Smooth muscle cell (in vitro differentiated cells): ENCODE data around the gene NOM1. TPM values are rescaled to one million over a fixed set of nuclear protein-coding genes. Genes with fewer than 3 reads are reported as not detected.

Experiments used
- DNase-seq: peaks from one replicate; lab custom pipeline; 2025; ENCODE audit not compliant: unreplicated experiment; lab: John Stamatoyannopoulos, UW
- H2AFZ ChIP-seq: fragments of 200-600 bp; sonication (generic); 2 replicates; pipeline ENCODE4 v1.6.0; 2016; ENCODE audit warnings: antibody characterized with exemption, low read depth, mild to moderate bottlenecking
- H3F3A ChIP-seq: fragments of 200-600 bp; sonication (generic); 2 replicates; pipeline ENCODE4 v1.6.0; 2017; ENCODE audit warnings: antibody characterized with exemption, low read depth
- H3K27ac ChIP-seq: fragments of 200-600 bp; sonication (generic); 2 replicates; pipeline ENCODE4 v1.5.1; 2016; ENCODE audit warnings: low read depth, mild to moderate bottlenecking
- H3K27me3 ChIP-seq: fragments of 200-600 bp; sonication (generic); 2 replicates; pipeline ENCODE4 v1.6.1; 2016; ENCODE audit warnings: low read depth, mild to moderate bottlenecking
- H3K36me3 ChIP-seq: fragments of 200-600 bp; sonication (generic); 2 replicates; pipeline ENCODE4 v1.5.1; 2016; ENCODE audit warnings: low read depth
- H3K4me1 ChIP-seq: fragments of 200-600 bp; sonication (generic); 2 replicates; pipeline ENCODE4 v1.5.1; 2016; ENCODE audit warnings: low read depth
- H3K4me2 ChIP-seq: fragments of 200-600 bp; sonication (generic); 2 replicates; pipeline ENCODE4 v1.6.0; 2016; ENCODE audit warnings: mild to moderate bottlenecking
- H3K4me3 ChIP-seq: fragments of 200-600 bp; sonication (generic); 2 replicates; pipeline ENCODE4 v1.5.1; 2016; ENCODE audit warnings: mild to moderate bottlenecking
- H3K79me2 ChIP-seq: fragments of 200-600 bp; sonication (generic); 2 replicates; pipeline ENCODE4 v1.6.0; 2016; ENCODE audit warnings: low read depth, mild to moderate bottlenecking
- H3K9ac ChIP-seq: fragments of 200-600 bp; sonication (generic); 2 replicates; pipeline ENCODE4 v1.6.0; 2016; ENCODE audit warnings: low read depth
- H3K9me3 ChIP-seq: fragments of 200-600 bp; sonication (generic); replicated peaks from 2 replicates; pipeline ENCODE4 v1.5.1; 2016; ENCODE audit warnings: low read depth
- H4K20me1 ChIP-seq: fragments of 200-600 bp; sonication (generic); 2 replicates; pipeline ENCODE4 v1.6.0; 2016; ENCODE audit warnings: low read depth
- WGBS: methylation state at CpG from one replicate; pipeline ENCODE4 v1.1.7; 2016; ENCODE audit warnings: low lambda C conversion rate; 5-methylcytosine and 5-hydroxymethylcytosine counted together
- polyA plus RNA-seq: library from polyadenylated mRNA; unstranded; fragments of >200 nt; fragmentation: Nextera tagmentation; extraction: Ambion mirVana; gene quantifications from 2 replicates; pipeline ENCODE4 v1.2.1, GENCODE V29; 2016
- total RNA-seq: library from RNA; depleted of rRNA; stranded (reverse); fragments of >200 nt; gene quantifications from 2 replicates; pipeline ENCODE4 v1.2.3, GENCODE V29; 2014
- TF ChIP-seq, protein P1 (sequence below): fragments of 200-600 bp; sonication (generic); IDR thresholded peaks from 2 replicates; pipeline ENCODE4 v1.5.1; 2017; ENCODE audit warnings: borderline replicate concordance, mild to moderate bottlenecking, antibody characterized with exemption; ENCODE audit not compliant: insufficient read depth, poor library complexity, severe bottlenecking

The NOM1 gene
- total and polyA plus RNA-seq, 2 experiments from 2014 or later, result 9.7 to 11.4 TPM

- H3K4me1 ChIP-seq, result no peaks in the 10 kb centered on the region
- H4K20me1 ChIP-seq, result no peaks in the 10 kb centered on the region
- no peaks in the 10 kb centered on the region for H3K36me3 ChIP-seq
- H3F3A ChIP-seq, result no peaks in the 10 kb centered on the region
- no peak overlapping the region for H3K4me2 ChIP-seq
- H3K27me3 ChIP-seq, result peaks cover 2% of the 10 kb centered on the region
- H2AFZ ChIP-seq, result no peak overlapping the region
- no peak overlapping the region for H3K9ac ChIP-seq
- WGBS, result 77% methylated on average over 27 of the region's 27 CpGs
- DNase-seq, result no peak
- TF ChIP-seq, protein P1, sequence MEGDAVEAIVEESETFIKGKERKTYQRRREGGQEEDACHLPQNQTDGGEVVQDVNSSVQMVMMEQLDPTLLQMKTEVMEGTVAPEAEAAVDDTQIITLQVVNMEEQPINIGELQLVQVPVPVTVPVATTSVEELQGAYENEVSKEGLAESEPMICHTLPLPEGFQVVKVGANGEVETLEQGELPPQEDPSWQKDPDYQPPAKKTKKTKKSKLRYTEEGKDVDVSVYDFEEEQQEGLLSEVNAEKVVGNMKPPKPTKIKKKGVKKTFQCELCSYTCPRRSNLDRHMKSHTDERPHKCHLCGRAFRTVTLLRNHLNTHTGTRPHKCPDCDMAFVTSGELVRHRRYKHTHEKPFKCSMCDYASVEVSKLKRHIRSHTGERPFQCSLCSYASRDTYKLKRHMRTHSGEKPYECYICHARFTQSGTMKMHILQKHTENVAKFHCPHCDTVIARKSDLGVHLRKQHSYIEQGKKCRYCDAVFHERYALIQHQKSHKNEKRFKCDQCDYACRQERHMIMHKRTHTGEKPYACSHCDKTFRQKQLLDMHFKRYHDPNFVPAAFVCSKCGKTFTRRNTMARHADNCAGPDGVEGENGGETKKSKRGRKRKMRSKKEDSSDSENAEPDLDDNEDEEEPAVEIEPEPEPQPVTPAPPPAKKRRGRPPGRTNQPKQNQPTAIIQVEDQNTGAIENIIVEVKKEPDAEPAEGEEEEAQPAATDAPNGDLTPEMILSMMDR, result no peak
- no peak overlapping the region for H3K27ac ChIP-seq
- no peaks in the 10 kb centered on the region for H3K9me3 ChIP-seq
- H3K79me2 ChIP-seq, result no peaks in the 10 kb centered on the region
- H3K4me3 ChIP-seq, result no peak overlapping the region
Measured at GRCh38 chr7:156988343-156989185, 39.1 kb downstream of the NOM1 start.

GRCh38 chr7:156989766-156990535 lies 40.4 kb downstream of the NOM1 start:
- H3K9ac ChIP-seq, result no peak overlapping the region
- H3K36me3 ChIP-seq, result no peaks in the 10 kb centered on the region
- H3F3A ChIP-seq, result no peaks in the 10 kb centered on the region
- H3K27me3 ChIP-seq, result peaks cover 11% of the 10 kb centered on the region
- 91% methylated on average over 25 of the region's 25 CpGs for WGBS
- no peak overlapping the region for H3K27ac ChIP-seq
- H2AFZ ChIP-seq, result no peak overlapping the region
- H3K4me2 ChIP-seq, result no peak overlapping the region
- H3K79me2 ChIP-seq, result no peaks in the 10 kb centered on the region
- H4K20me1 ChIP-seq, result no peaks in the 10 kb centered on the region
- TF ChIP-seq, protein P1, result no peak
- no peaks in the 10 kb centered on the region for H3K9me3 ChIP-seq
- H3K4me3 ChIP-seq, result no peak overlapping the region
- no peaks in the 10 kb centered on the region for H3K4me1 ChIP-seq
- DNase-seq, result no peak

- Histone ChIP-seq H3K27me3 (peaks cover 41% of the 10 kb centered on the region), H3K27ac (no peak overlapping the region), H3K9ac (no peak overlapping the region), H3K79me2 (no peaks in the 10 kb centered on the region), H3F3A (no peaks in the 10 kb centered on the region), H3K4me3 (no peak overlapping the region), H2AFZ (no peak overlapping the region), H3K9me3 (no peaks in the 10 kb centered on the region), H3K4me2 (no peak overlapping the region), H3K4me1 (no peaks in the 10 kb centered on the region), H3K36me3 (no peaks in the 10 kb centered on the region), H4K20me1 (no peaks in the 10 kb centered on the region)
- 81% methylated on average over 31 of the region's 32 CpGs for WGBS
- TF ChIP-seq, protein P1, result no peak
- no peak for DNase-seq
Measured at GRCh38 chr7:156993021-156993924, 43.8 kb downstream of the NOM1 start.
